Lower leg skin (tissue), 3 donors: ENCODE measurements around the gene TMEM170A.

Experiments used
- POLR2A ChIP-seq, 2 donors: fragments of 450-650 bp; IDR thresholded peaks; one replicate each; pipeline ENCODE4 v1.6.1; 2016 to 2017; ENCODE audit warnings: antibody characterized with exemption in 2 of 2, mild to moderate bottlenecking in 1 of 2, moderate library complexity in 1 of 2
- TF ChIP-seq, protein P1 (sequence below), 3 donors: fragments of 450-650 bp; IDR thresholded peaks; one replicate each; pipeline ENCODE4 v1.5.1; 2016; ENCODE audit warnings: antibody characterized with exemption in 3 of 3, mild to moderate bottlenecking in 3 of 3, moderate library complexity in 2 of 3

DNA sequence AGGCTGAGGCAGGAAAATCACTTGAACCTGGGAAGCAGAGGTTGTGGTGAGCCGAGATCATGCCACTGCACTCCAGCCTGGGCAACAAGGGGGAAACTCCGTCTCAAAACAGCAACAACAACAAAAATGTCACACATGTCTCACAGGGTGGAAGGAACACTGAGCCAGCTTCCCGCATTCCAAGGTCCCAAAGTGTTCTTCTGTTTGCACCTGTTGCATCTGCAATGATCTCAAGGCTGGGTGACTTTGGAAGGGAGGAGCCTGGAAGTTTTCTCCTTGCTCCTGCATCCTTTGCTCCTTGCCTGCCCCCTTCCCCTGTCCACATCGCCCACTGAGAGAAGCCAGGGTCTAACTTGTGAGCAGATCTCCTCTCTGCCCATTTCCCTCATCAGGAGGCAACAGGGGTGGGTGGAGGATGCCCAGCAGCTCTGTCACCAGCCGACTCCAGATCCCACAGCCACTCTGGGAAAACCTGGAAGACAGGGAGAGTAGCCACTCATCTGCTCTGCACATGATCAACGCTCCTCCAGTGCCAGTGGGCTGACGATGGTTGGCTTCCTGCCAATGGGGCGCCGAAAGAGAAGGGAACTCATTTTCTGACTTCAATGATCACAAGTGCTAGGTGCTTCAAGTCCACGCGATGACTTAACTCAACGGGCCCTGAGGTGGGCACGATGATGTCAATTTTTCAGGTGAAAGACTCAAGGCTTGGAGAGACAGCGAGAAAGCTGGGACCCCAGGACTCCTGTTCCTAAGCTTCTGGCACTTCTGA lies 18.1 kb upstream of the TMEM170A start:
- TF ChIP-seq, protein P1, sequence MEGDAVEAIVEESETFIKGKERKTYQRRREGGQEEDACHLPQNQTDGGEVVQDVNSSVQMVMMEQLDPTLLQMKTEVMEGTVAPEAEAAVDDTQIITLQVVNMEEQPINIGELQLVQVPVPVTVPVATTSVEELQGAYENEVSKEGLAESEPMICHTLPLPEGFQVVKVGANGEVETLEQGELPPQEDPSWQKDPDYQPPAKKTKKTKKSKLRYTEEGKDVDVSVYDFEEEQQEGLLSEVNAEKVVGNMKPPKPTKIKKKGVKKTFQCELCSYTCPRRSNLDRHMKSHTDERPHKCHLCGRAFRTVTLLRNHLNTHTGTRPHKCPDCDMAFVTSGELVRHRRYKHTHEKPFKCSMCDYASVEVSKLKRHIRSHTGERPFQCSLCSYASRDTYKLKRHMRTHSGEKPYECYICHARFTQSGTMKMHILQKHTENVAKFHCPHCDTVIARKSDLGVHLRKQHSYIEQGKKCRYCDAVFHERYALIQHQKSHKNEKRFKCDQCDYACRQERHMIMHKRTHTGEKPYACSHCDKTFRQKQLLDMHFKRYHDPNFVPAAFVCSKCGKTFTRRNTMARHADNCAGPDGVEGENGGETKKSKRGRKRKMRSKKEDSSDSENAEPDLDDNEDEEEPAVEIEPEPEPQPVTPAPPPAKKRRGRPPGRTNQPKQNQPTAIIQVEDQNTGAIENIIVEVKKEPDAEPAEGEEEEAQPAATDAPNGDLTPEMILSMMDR (IDR thresholded peaks at IDR 0.05): no peak
- TF ChIP-seq POLR2A (IDR thresholded peaks at IDR 0.05): no peak
